ENCODE results near the gene CASP3. TPM values are rescaled to one million over a fixed set of nuclear protein-coding genes. Genes with fewer than 3 reads are reported as not detected.

CASP3 gene
- total and polyA plus RNA-seq, 9 of the 15 experiments (the other 6 are each of a cell fraction or from before 2014, with no cell fraction given), result 17.6 to 40.1 (median 31.8) TPM

GRCh38 chr4:184649026-184649970 lies at the start of gene CASP3, which contains the start of gene PRIMPOL (continued):
- TF ChIP-seq GMEB1 (CRISPR knock-in tag; IDR thresholded peaks at IDR 0.05) (peak; percentile 87), KAT8 (IDR thresholded peaks at IDR 0.05; ENCODE audit: low read depth) (no peak), RAD21 (CRISPR knock-in tag; conservative IDR thresholded peaks at IDR 0.05 in 1 of 2, IDR thresholded peaks at IDR 0.05 in 1 of 2) (peak; percentile 47), ZNF134 (CRISPR knock-in tag; conservative IDR thresholded peaks at IDR 0.05) (0 out of 2 replicates have a peak, but pooled peaks have one; percentile 20), CBFA2T3 (IDR thresholded peaks at IDR 0.05) (0 out of 2 replicates have a peak, but pooled peaks have one; percentile 2), THRAP3 (IDR thresholded peaks at IDR 0.05; ENCODE audit: borderline replicate concordance) (no peak), KDM2B (CRISPR knock-in tag; IDR thresholded peaks at IDR 0.05) (0 out of 2 replicates have a peak, but pooled peaks have one; percentile 62), JUND (IDR thresholded peaks at IDR 0.05; ENCODE audit: borderline replicate concordance, low read depth, low read length) (peak; percentile 43), JUND (tag; IDR thresholded peaks at IDR 0.05; ENCODE audit: borderline replicate concordance, low read depth, low read length) (no peak), KHSRP (IDR thresholded peaks at IDR 0.05) (no peak), FOXJ3 (CRISPR knock-in tag; IDR thresholded peaks at IDR 0.05) (no peak), ID3 (CRISPR knock-in tag; IDR thresholded peaks at IDR 0.05) (no peak), ID3 (tag; IDR thresholded peaks at IDR 0.05) (0 out of 2 replicates have a peak, but pooled peaks have one; percentile 20), ZNF778 (CRISPR knock-in tag; IDR thresholded peaks at IDR 0.05) (no peak), HINFP (tag; conservative IDR thresholded peaks at IDR 0.05; ENCODE audit: low read depth) (peak; percentile 94), UBTF (IDR thresholded peaks at IDR 0.05; ENCODE audit: borderline replicate concordance in 1 of 2, low read depth in 2 of 2, low read length in 2 of 2) (peak; percentile 79 to 89; a peak in 3 of 4 replicates), HMGN3 (IDR thresholded peaks at IDR 0.05; ENCODE audit: borderline replicate concordance, extremely low read depth, insufficient read length, low read depth, low read length) (peak; percentile 37), KLF1 (tag; IDR thresholded peaks at IDR 0.05) (no peak), HDGF (IDR thresholded peaks at IDR 0.05) (no peak)
- TF ChIP-seq, protein P1, sequence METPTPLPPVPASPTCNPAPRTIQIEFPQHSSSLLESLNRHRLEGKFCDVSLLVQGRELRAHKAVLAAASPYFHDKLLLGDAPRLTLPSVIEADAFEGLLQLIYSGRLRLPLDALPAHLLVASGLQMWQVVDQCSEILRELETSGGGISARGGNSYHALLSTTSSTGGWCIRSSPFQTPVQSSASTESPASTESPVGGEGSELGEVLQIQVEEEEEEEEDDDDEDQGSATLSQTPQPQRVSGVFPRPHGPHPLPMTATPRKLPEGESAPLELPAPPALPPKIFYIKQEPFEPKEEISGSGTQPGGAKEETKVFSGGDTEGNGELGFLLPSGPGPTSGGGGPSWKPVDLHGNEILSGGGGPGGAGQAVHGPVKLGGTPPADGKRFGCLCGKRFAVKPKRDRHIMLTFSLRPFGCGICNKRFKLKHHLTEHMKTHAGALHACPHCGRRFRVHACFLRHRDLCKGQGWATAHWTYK (CRISPR knock-in tag; IDR thresholded peaks at IDR 0.05), result 0 out of 2 replicates have a peak, but pooled peaks have one; percentile 25
